Lung (tissue), 12 donors: ENCODE measurements around the gene ACSF2. TPM values are rescaled to one million over a fixed set of nuclear protein-coding genes. Genes with fewer than 3 reads are reported as not detected.

Experiments
- ATAC-seq: fragments of 200-7000 bp; cut with Tn5 transposase; one replicate; pipeline ENCODE4 v1.9.1; 2020; ENCODE audit warnings: moderate number of reproducible peaks; ENCODE audit not compliant: insufficient read depth, low FRiP score
- DNase-seq, 3 donors: peaks; one replicate each; pipeline ENCODE4 v3.0.0-alpha.2; 2013 to 2017
- H3K27ac ChIP-seq, 2 donors: one replicate each; pipeline ENCODE4 v1.5.1; 2013; ENCODE audit warnings: mild to moderate bottlenecking in 2 of 2, moderate library complexity in 2 of 2, control low read depth in 1 of 2, inconsistent platforms in 1 of 2, low read depth in 1 of 2, low read length in 1 of 2
- H3K27me3 ChIP-seq, 3 donors: one replicate each; pipeline ENCODE4 v1.5.1; 2013; ENCODE audit warnings: low read length in 2 of 3; ENCODE audit not compliant: control insufficient read depth in 3 of 3, insufficient read depth in 3 of 3
- H3K36me3 ChIP-seq, 4 donors: one replicate each; pipeline ENCODE4 v1.5.1; 2013; ENCODE audit warnings: low read length in 4 of 4, mild to moderate bottlenecking in 1 of 4, moderate library complexity in 1 of 4; ENCODE audit not compliant: control insufficient read depth in 4 of 4, insufficient read depth in 4 of 4
- H3K4me1 ChIP-seq, 5 donors: one replicate each; pipeline ENCODE4 v1.5.1; 2013; ENCODE audit warnings: low read length in 5 of 5, mild to moderate bottlenecking in 2 of 5, moderate library complexity in 1 of 5; ENCODE audit not compliant: control insufficient read depth in 5 of 5, insufficient read depth in 5 of 5
- H3K4me3 ChIP-seq: one replicate; pipeline ENCODE4 v1.5.1; 2013; ENCODE audit warnings: mild to moderate bottlenecking, control low read depth, moderate library complexity
- H3K9ac ChIP-seq, 2 donors: one replicate each; pipeline ENCODE4 v1.5.1; 2013; ENCODE audit warnings: low read length in 2 of 2, control low read depth in 1 of 2; ENCODE audit not compliant: insufficient read depth in 1 of 2
- H3K9me3 ChIP-seq, 4 donors: one replicate each; pipeline ENCODE4 v1.5.1; 2013; ENCODE audit warnings: low read length in 3 of 4, mild to moderate bottlenecking in 1 of 4, moderate library complexity in 1 of 4; ENCODE audit not compliant: control insufficient read depth in 4 of 4, insufficient read depth in 3 of 4
- CTCF ChIP-seq: IDR thresholded peaks from 2 replicates; pipeline ENCODE4 v1.5.1; 2012; ENCODE audit warnings: mild to moderate bottlenecking; ENCODE audit errors: control extremely low read depth, extremely low read depth
- WGBS, 2 donors: extraction: QIAGEN DNeasy Blood & Tissue Kit; methylation state at CpG; one replicate each; pipeline ENCODE4 v1.1.7; 2013; 5-methylcytosine and 5-hydroxymethylcytosine counted together
- polyA plus RNA-seq, 2 donors: library from polyadenylated mRNA; stranded (reverse); fragments of 200-250 nt; gene quantifications; one replicate each; pipeline ENCODE4 v1.2.1, GENCODE V29; 2013
- total RNA-seq, 2 donors: library from RNA; depleted of rRNA in 1 of 2; stranded (reverse); fragments of >200 nt in 1 of 2; gene quantifications; one replicate each; pipeline ENCODE4 v1.2.1, GENCODE V29; 2014 to 2021
- donor health status: control.
- donor health status: control.
- donor health status: Bipolar disorder and iron deficiency.
- donor health status: healthy.
- donor health status: DM: yes; HTN: yes; CAD: no.

The ACSF2 gene
- total and polyA plus RNA-seq, 4 donors: 23.5 to 79.2 (median 70.9) TPM

DNA sequence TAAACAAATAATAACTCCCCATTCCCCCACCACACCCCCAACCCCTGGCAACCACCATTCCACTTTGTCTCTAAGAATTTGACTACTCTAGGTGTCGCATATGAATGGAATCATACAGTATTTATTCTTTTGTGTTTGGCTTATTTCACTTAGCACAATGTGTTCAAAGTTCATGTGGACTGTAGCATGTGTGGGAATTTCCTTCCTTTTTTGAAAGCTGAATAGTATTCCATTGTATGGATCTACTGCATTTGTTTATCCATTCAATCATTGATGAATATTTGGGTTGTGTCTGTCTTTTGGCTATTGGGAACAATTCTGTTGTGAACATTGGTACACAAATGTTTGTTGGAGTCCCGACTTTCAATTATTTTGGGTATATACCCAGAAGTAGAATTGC is 3.3 kb upstream of the ACSF2 start:
- Histone ChIP-seq H3K4me3 (no peak overlapping the region), H3K27me3 (no peaks in the 10 kb centered on the region), H3K9ac (no peak overlapping the region), H3K4me1 (peaks cover 0 to 43% (median 16%) of the 10 kb centered on the region in 5 donors), H3K9me3 (no peaks in the 10 kb centered on the region), H3K27ac (no peak overlapping the region), H3K36me3 (peaks cover 0 to under 1% (median 0%) of the 10 kb centered on the region in 4 donors)
- DNase-seq: no peak
- ATAC-seq: no peak
- 88 to 92% methylated on average over 2 of the region's 2 CpGs for WGBS, 2 donors
- TF ChIP-seq CTCF: no peak

GRCh38 chr17:50423553-50424159 is 2.4 kb upstream of the ACSF2 start:
- Histone ChIP-seq H3K36me3 (peaks cover 0 to 5% (median 0%) of the 10 kb centered on the region in 4 donors), H3K9me3 (no peaks in the 10 kb centered on the region), H3K4me3 (no peak overlapping the region), H3K4me1 (peaks cover 0 to 51% (median 20%) of the 10 kb centered on the region in 5 donors), H3K27ac (no peak overlapping the region), H3K9ac (no peak overlapping the region), H3K27me3 (no peaks in the 10 kb centered on the region)
- ATAC-seq (no peak), DNase-seq (peak in 2 of 3 donors; percentile 45 to 50)
- 40 to 43% methylated on average over 6 of the region's 6 CpGs for WGBS, 2 donors
- TF ChIP-seq CTCF: no peak

GRCh38 chr17:50424246-50424995 is 1.6 kb upstream of the ACSF2 start:
- Histone ChIP-seq H3K27ac (peak overlapping the region in 1 of 2 donors; percentile 26), H3K4me3 (no peak overlapping the region), H3K9me3 (no peaks in the 10 kb centered on the region), H3K36me3 (peaks cover 0 to 9% (median 0%) of the 10 kb centered on the region in 4 donors), H3K27me3 (no peaks in the 10 kb centered on the region), H3K4me1 (peaks cover 0 to 54% (median 20%) of the 10 kb centered on the region in 5 donors), H3K9ac (no peak overlapping the region)
- 68 to 69% methylated on average over 9 of the region's 9 CpGs for WGBS, 2 donors
- TF ChIP-seq CTCF: no peak
- DNase-seq (peak in 1 of 3 donors; percentile 11), ATAC-seq (no peak)
